BJ (cell line): ENCODE data around the gene PTGR2. TPM values are rescaled to one million over a fixed set of nuclear protein-coding genes. Genes with fewer than 3 reads are reported as not detected.

Source experiments
- CTCF ChIA-PET: fragments of 350-600 bp; formaldehyde crosslinking; extraction: SDS; loops from one replicate; lab custom pipeline; 2021; ENCODE audit warnings: antibody characterized with exemption, inconsistent platforms; lab: Yijun Ruan, JAX
- POLR2A ChIA-PET: fragments of 300-600 bp; sonication (Branson Sonifier 250); formaldehyde crosslinking; extraction: SDS; loops from one replicate; lab custom pipeline; 2021; ENCODE audit warnings: antibody characterized with exemption; lab: Charles Lee
- DNase-seq: peaks from one replicate; pipeline ENCODE4 v3.0.0-alpha.2; 2011; ENCODE audit warnings: low read depth
- H3K27me3 ChIP-seq: 2 replicates; pipeline ENCODE4 v1.6.0; 2011; ENCODE audit warnings: low read length; ENCODE audit not compliant: control insufficient read depth, insufficient read depth
- H3K36me3 ChIP-seq: 2 replicates; pipeline ENCODE4 v1.5.1; 2011; ENCODE audit warnings: low read length; ENCODE audit not compliant: control insufficient read depth, insufficient read depth
- H3K4me3 ChIP-seq: 2 replicates; pipeline ENCODE4 v1.5.1; 2011; ENCODE audit warnings: low read depth, mild to moderate bottlenecking, control low read depth, low read length
- CTCF ChIP-seq: IDR thresholded peaks from 2 replicates; pipeline ENCODE4 v1.5.1; 2011; ENCODE audit warnings: low read depth, mild to moderate bottlenecking, control low read depth, inconsistent platforms, low read length, moderate library complexity; ENCODE audit not compliant: insufficient read depth
- polyA plus RNA-seq: library from polyadenylated mRNA; depleted of rRNA; stranded (reverse); fragments of >200 nt; gene quantifications from 2 replicates; pipeline ENCODE4 v1.2.3, GENCODE V29; 2011

Gene PTGR2
- polyA plus RNA-seq, 1 experiment = 1.3 TPM

- no peak for DNase-seq
- POLR2A ChIA-PET = no interaction called here
- H3K36me3 ChIP-seq = no peaks in the 10 kb centered on the region
- H3K4me3 ChIP-seq = no peak overlapping the region
- no peaks in the 10 kb centered on the region; the same call in 1 of the 2 replicates for H3K27me3 ChIP-seq
- CTCF ChIA-PET = interaction anchor here (0.6 to 0.8 kb wide), 2 partner anchors 18 to 183 kb away, joined by 3 to 4 read pairs; no protein-coding TSS in a partner anchor
- no peak for TF ChIP-seq CTCF
These were observed 42.2 kb upstream of the PTGR2 start for GRCh38 chr14:73809391-73809790.

- Histone ChIP-seq H3K27me3 (no peaks in the 10 kb centered on the region; the same call in 1 of the 2 replicates), H3K36me3 (no peaks in the 10 kb centered on the region), H3K4me3 (no peak overlapping the region)
- no peak for TF ChIP-seq CTCF
- ChIA-PET CTCF (no interaction called here), POLR2A (no interaction called here)
- no peak for DNase-seq
These were observed 41.0 kb upstream of the PTGR2 start for GRCh38 chr14:73810478-73811163.

GRCh38 chr14:73811164-73811503 is 40.5 kb upstream of the PTGR2 start:
- no peak for DNase-seq
- ChIA-PET CTCF (no interaction called here), POLR2A (no interaction called here)

GRCh38 chr14:73814153-73814552 is 37.5 kb upstream of the PTGR2 start:
- POLR2A ChIA-PET = no interaction called here
- no peaks in the 10 kb centered on the region; the same call in 1 of the 2 replicates for H3K27me3 ChIP-seq
- CTCF ChIA-PET = no interaction called here
- no peak for DNase-seq
- H3K36me3 ChIP-seq = no peaks in the 10 kb centered on the region
- TF ChIP-seq CTCF = no peak
- H3K4me3 ChIP-seq = no peak overlapping the region

More at GRCh38 chr14:73811164-73811503, 40.5 kb upstream of the PTGR2 start:
- Histone ChIP-seq H3K27me3 (no peaks in the 10 kb centered on the region; the same call in 1 of the 2 replicates), H3K36me3 (no peaks in the 10 kb centered on the region), H3K4me3 (no peak overlapping the region)
- no peak for TF ChIP-seq CTCF

- Histone ChIP-seq H3K36me3 (no peaks in the 10 kb centered on the region), H3K27me3 (no peaks in the 10 kb centered on the region; the same call in 1 of the 2 replicates), H3K4me3 (no peak overlapping the region)
- TF ChIP-seq CTCF = no peak
- CTCF ChIA-PET = interaction anchor here (0.7 to 1.3 kb wide), 2 partner anchors 10 to 543 kb away, joined by 3 to 4 read pairs; no protein-coding TSS in a partner anchor
- no peak for DNase-seq
- POLR2A ChIA-PET = no interaction called here
These were observed 35.8 kb upstream of the PTGR2 start for GRCh38 chr14:73815849-73816248.
